Neutrophil (primary cell): Measurements from ENCODE around the gene NPHP4.

Source experiments
- H3K27ac ChIP-seq: fragments of 200-600 bp; sonication (generic); 2 replicates; pipeline ENCODE4 v1.5.1; 2016; ENCODE audit warnings: mild to moderate bottlenecking, moderate library complexity
- H3K27me3 ChIP-seq: fragments of 200-600 bp; sonication (generic); 2 replicates; pipeline ENCODE4 v1.6.0; 2016; ENCODE audit warnings: mild to moderate bottlenecking
- H3K36me3 ChIP-seq: fragments of 200-600 bp; sonication (generic); 2 replicates; pipeline ENCODE4 v1.5.1; 2017
- H3K4me1 ChIP-seq, 2 experiments: fragments of 200-600 bp in 1 of 2; sonication (generic) in 1 of 2; 1 replicate in 1 of 2; 2 replicates in 1 of 2; pipeline versions ENCODE4 v1.5.1 to v1.6.1; 2013 to 2016; ENCODE audit warnings: low read depth in 1 of 2, low read length in 1 of 2, mild to moderate bottlenecking in 1 of 2, moderate library complexity in 1 of 2; ENCODE audit not compliant: control insufficient read depth in 1 of 2, insufficient read depth in 1 of 2
- H3K4me3 ChIP-seq, 2 experiments: fragments of 200-600 bp in 1 of 2; sonication (generic) in 1 of 2; 1 replicate in 1 of 2; 2 replicates in 1 of 2; pipeline ENCODE4 v1.5.1; 2013 to 2016; ENCODE audit warnings: low read depth in 1 of 2, low read length in 1 of 2, mild to moderate bottlenecking in 1 of 2, moderate library complexity in 1 of 2
- H3K9me3 ChIP-seq: fragments of 200-600 bp; sonication (generic); 2 replicates; pipeline ENCODE4 v1.5.1; 2016
- CTCF ChIP-seq: fragments of 200-600 bp; sonication (generic); IDR thresholded peaks from 2 replicates; pipeline ENCODE4 v1.5.1; 2016; ENCODE audit warnings: antibody characterized with exemption

Gene NPHP4

GRCh38 chr1:6006882-6007281, 14.7 kb upstream of the NPHP4 start:
- Histone ChIP-seq H3K4me3 (peak overlapping the region in 1 of 2 experiments; percentile 3), H3K9me3 (no peaks in the 10 kb centered on the region), H3K27me3 (no peaks in the 10 kb centered on the region), H3K4me1 (peaks cover 7 to 15% of the 10 kb centered on the region in 2 experiments), H3K36me3 (peaks cover 24% of the 10 kb centered on the region), H3K27ac (no peak overlapping the region)
- no peak for TF ChIP-seq CTCF

GRCh38 chr1:6005276-6005917, 13.2 kb upstream of the NPHP4 start:
- Histone ChIP-seq H3K4me1 (peaks cover 7 to 15% of the 10 kb centered on the region in 2 experiments), H3K9me3 (no peaks in the 10 kb centered on the region), H3K27me3 (no peaks in the 10 kb centered on the region), H3K36me3 (peaks cover 26% of the 10 kb centered on the region), H3K27ac (no peak overlapping the region), H3K4me3 (no peak overlapping the region)
- TF ChIP-seq CTCF: no peak

- Histone ChIP-seq H3K4me1 (peaks cover 7 to 13% of the 10 kb centered on the region in 2 experiments), H3K27me3 (no peaks in the 10 kb centered on the region), H3K4me3 (no peak overlapping the region), H3K27ac (no peak overlapping the region), H3K36me3 (peaks cover 34% of the 10 kb centered on the region), H3K9me3 (no peaks in the 10 kb centered on the region)
- no peak for TF ChIP-seq CTCF
Observed at GRCh38 chr1:6004412-6005123, 12.3 kb upstream of the NPHP4 start.

GRCh38 chr1:6003568-6004411, 11.6 kb upstream of the NPHP4 start:
- TF ChIP-seq CTCF: no peak
- Histone ChIP-seq H3K27ac (no peak overlapping the region), H3K4me1 (peaks cover 0 to 5% of the 10 kb centered on the region in 2 experiments), H3K4me3 (no peak overlapping the region), H3K27me3 (no peaks in the 10 kb centered on the region), H3K9me3 (no peaks in the 10 kb centered on the region), H3K36me3 (peaks cover 37% of the 10 kb centered on the region)

GRCh38 chr1:6002714-6003501, 10.7 kb upstream of the NPHP4 start:
- peaks cover 0 to 3% of the 10 kb centered on the region in 2 experiments for H3K4me1 ChIP-seq
- no peak for TF ChIP-seq CTCF
- H3K9me3 ChIP-seq: no peaks in the 10 kb centered on the region
- no peak overlapping the region for H3K27ac ChIP-seq
- H3K4me3 ChIP-seq: no peak overlapping the region
- H3K36me3 ChIP-seq: peaks cover 40% of the 10 kb centered on the region
- H3K27me3 ChIP-seq: no peaks in the 10 kb centered on the region
